CD8-positive, alpha-beta memory T cell (primary cell): ENCODE measurements around the gene MAGI2. TPM values are rescaled to one million over a fixed set of nuclear protein-coding genes. Genes with fewer than 3 reads are reported as not detected.
"Not testable (repeated sequence)": the region's sequence is repeated elsewhere in the genome, so short reads cannot be mapped to it uniquely, and the experiment has no call there.

Source experiments
- CTCF ChIA-PET: fragments of 350-600 bp; sonication (Branson Sonifier 250); formaldehyde crosslinking; loops from one replicate; lab custom pipeline; 2021; ENCODE audit warnings: antibody characterized with exemption; lab: Charles Lee
- POLR2A ChIA-PET: fragments of 350-600 bp; sonication (Branson Sonifier 250); formaldehyde crosslinking; loops from one replicate; lab custom pipeline; 2021; ENCODE audit warnings: antibody characterized with exemption; lab: Charles Lee
- DNase-seq, 5 donors: peaks; one replicate each; pipeline versions ENCODE4 v3.0.0 to v3.0.0-alpha.2; 2020 to 2022; ENCODE audit warnings: mixed read lengths in 1 of 5
- H3K27ac ChIP-seq: one replicate; pipeline ENCODE4 v1.7.0; 2013; ENCODE audit warnings: low read depth, mild to moderate bottlenecking, low read length, moderate library complexity
- H3K27me3 ChIP-seq: 2 replicates; pipeline ENCODE4 v1.7.0; 2013; ENCODE audit warnings: low read length, mild to moderate bottlenecking; ENCODE audit not compliant: insufficient read depth, poor library complexity, severe bottlenecking
- H3K36me3 ChIP-seq: 2 replicates; pipeline ENCODE4 v1.7.0; 2013; ENCODE audit warnings: mild to moderate bottlenecking, low read length, moderate library complexity; ENCODE audit not compliant: insufficient read depth
- H3K4me1 ChIP-seq: 2 replicates; pipeline ENCODE4 v1.7.0; 2013; ENCODE audit warnings: mild to moderate bottlenecking, low read length, moderate library complexity; ENCODE audit not compliant: insufficient read depth
- H3K4me3 ChIP-seq: 2 replicates; pipeline ENCODE4 v1.7.0; 2013; ENCODE audit warnings: mild to moderate bottlenecking, low read length
- H3K9me3 ChIP-seq: 2 replicates; pipeline ENCODE4 v1.7.0; 2013; ENCODE audit warnings: mild to moderate bottlenecking, low read length
- H3K27ac Mint-ChIP-seq, 8 donors: one replicate each; pipeline ENCODE4 v1.8.0; 2020 to 2021; ENCODE audit warnings: mixed read lengths in 8 of 8, mild to moderate bottlenecking in 6 of 8, inconsistent platforms in 3 of 8, moderate library complexity in 3 of 8
- H3K27me3 Mint-ChIP-seq, 2 donors: one replicate each; pipeline ENCODE4 v1.8.0; 2020 to 2021; ENCODE audit warnings: mixed read lengths in 2 of 2, mild to moderate bottlenecking in 1 of 2, moderate library complexity in 1 of 2
- H3K36me3 Mint-ChIP-seq, 3 donors: one replicate each; pipeline ENCODE4 v1.8.0; 2020 to 2021; ENCODE audit warnings: mixed read lengths in 3 of 3, inconsistent platforms in 1 of 3, mild to moderate bottlenecking in 1 of 3
- H3K4me1 Mint-ChIP-seq, 3 donors: one replicate each; pipeline ENCODE4 v1.8.0; 2020 to 2021; ENCODE audit warnings: mixed read lengths in 3 of 3, inconsistent platforms in 1 of 3, mild to moderate bottlenecking in 1 of 3
- H3K4me3 Mint-ChIP-seq, 7 donors: one replicate each; pipeline ENCODE4 v1.8.0; 2020 to 2021; ENCODE audit warnings: mixed read lengths in 7 of 7, mild to moderate bottlenecking in 6 of 7, moderate library complexity in 4 of 7, inconsistent platforms in 2 of 7
- H3K9me3 Mint-ChIP-seq, 5 donors: one replicate each; pipeline ENCODE4 v1.8.0; 2020 to 2022; ENCODE audit warnings: mixed read lengths in 5 of 5, mild to moderate bottlenecking in 3 of 5, moderate library complexity in 2 of 5, inconsistent platforms in 1 of 5
- polyA plus RNA-seq: library from polyadenylated mRNA; unstranded; fragments of 300-500 nt; fragmentation: Illumina TruSeq; gene quantifications from one replicate; pipeline ENCODE4 v1.2.3, GENCODE V29; 2021
- total RNA-seq, 2 experiments: library from RNA; stranded (reverse); gene quantifications; one replicate each; pipeline ENCODE4 v1.2.3, GENCODE V29; 2021

The MAGI2 gene
- total and polyA plus RNA-seq, 3 experiments from 2014 or later, result 0.26 to 0.33 TPM; not detected in 1

- H3K4me1 Mint-ChIP-seq, H3K27me3 ChIP-seq, H3K4me3 Mint-ChIP-seq, H3K9me3 Mint-ChIP-seq, H3K27me3 Mint-ChIP-seq, H3K4me1 ChIP-seq, H3K27ac ChIP-seq, H3K36me3 ChIP-seq, POLR2A ChIA-PET, H3K9me3 ChIP-seq, H3K36me3 Mint-ChIP-seq, H3K27ac Mint-ChIP-seq, H3K4me3 ChIP-seq, DNase-seq, CTCF ChIA-PET: not testable (repeated sequence)
Observed at GRCh38 chr7:77999168-77999567, 1454.3 kb downstream of the MAGI2 start.

GRCh38 chr7:77995717-77996116 lies 1457.8 kb downstream of the MAGI2 start:
- Mint-ChIP-seq H3K27ac (no peak overlapping the region), H3K9me3 (peaks cover 0 to 1% (median 0%) of the 10 kb centered on the region in 5 donors), H3K4me3 (no peak overlapping the region), H3K36me3 (peaks cover 0 to 9% (median 2%) of the 10 kb centered on the region in 3 donors), H3K27me3 (peaks cover 7 to 8% of the 10 kb centered on the region in 2 donors), H3K4me1 (no peaks in the 10 kb centered on the region)
- Histone ChIP-seq H3K4me1 (no peaks in the 10 kb centered on the region), H3K9me3 (no peaks in the 10 kb centered on the region), H3K4me3 (no peak overlapping the region), H3K36me3 (no peaks in the 10 kb centered on the region), H3K27me3 (no peaks in the 10 kb centered on the region), H3K27ac (no peak overlapping the region)
- POLR2A ChIA-PET, result no interaction called here
- no peak for DNase-seq
- CTCF ChIA-PET, result no interaction called here

GRCh38 chr7:77993838-77994237 lies 1459.6 kb downstream of the MAGI2 start:
- CTCF ChIA-PET, result interaction anchor here (1.2 kb wide), 1 partner anchor 10 kb away, joined by 3 read pairs; no protein-coding TSS in a partner anchor
- H3K9me3 ChIP-seq, result no peaks in the 10 kb centered on the region
- no peak overlapping the region for H3K4me3 Mint-ChIP-seq
- POLR2A ChIA-PET, result no interaction called here
- no peak for DNase-seq
- no peak overlapping the region for H3K27ac Mint-ChIP-seq
- H3K27me3 Mint-ChIP-seq, result peaks cover 7 to 8% of the 10 kb centered on the region in 2 donors
- no peaks in the 10 kb centered on the region for H3K36me3 ChIP-seq
- no peak overlapping the region for H3K4me3 ChIP-seq
- peaks cover 0 to 3% (median 2%) of the 10 kb centered on the region in 3 donors for H3K36me3 Mint-ChIP-seq
- no peaks in the 10 kb centered on the region for H3K27me3 ChIP-seq
- no peak overlapping the region for H3K27ac ChIP-seq
- no peaks in the 10 kb centered on the region for H3K4me1 Mint-ChIP-seq
- H3K4me1 ChIP-seq, result no peaks in the 10 kb centered on the region
- peaks cover 0 to 1% (median 0%) of the 10 kb centered on the region in 5 donors for H3K9me3 Mint-ChIP-seq

GRCh38 chr7:77991656-77992055 lies 1461.8 kb downstream of the MAGI2 start:
- Mint-ChIP-seq H3K4me3 (no peak overlapping the region), H3K27me3 (peaks cover 5 to 11% of the 10 kb centered on the region in 2 donors)
- CTCF ChIA-PET, result no interaction called here

GRCh38 chr7:77989981-77990566 lies 1463.4 kb downstream of the MAGI2 start:
- Histone ChIP-seq H3K36me3 (no peaks in the 10 kb centered on the region), H3K4me1 (no peaks in the 10 kb centered on the region), H3K27ac (no peak overlapping the region), H3K9me3 (no peaks in the 10 kb centered on the region), H3K4me3 (no peak overlapping the region), H3K27me3 (no peaks in the 10 kb centered on the region)
- Mint-ChIP-seq H3K27me3 (peaks cover 5 to 14% of the 10 kb centered on the region in 2 donors), H3K27ac (no peak overlapping the region), H3K36me3 (peaks cover 0 to 2% (median 0%) of the 10 kb centered on the region in 3 donors), H3K9me3 (no peaks in the 10 kb centered on the region), H3K4me1 (no peaks in the 10 kb centered on the region), H3K4me3 (no peak overlapping the region)
- ChIA-PET CTCF (interaction anchor here (0.6 to 1.7 kb wide), 2 partner anchors 28 to 59 kb away, joined by 3 to 5 read pairs; no protein-coding TSS in a partner anchor), POLR2A (no interaction called here)
- no peak for DNase-seq

More at GRCh38 chr7:77991656-77992055, 1461.8 kb downstream of the MAGI2 start:
- Mint-ChIP-seq H3K36me3 (peaks cover 0 to 2% (median 0%) of the 10 kb centered on the region in 3 donors), H3K4me1 (no peaks in the 10 kb centered on the region), H3K9me3 (no peaks in the 10 kb centered on the region), H3K27ac (no peak overlapping the region)
- Histone ChIP-seq H3K4me3 (no peak overlapping the region), H3K9me3 (no peaks in the 10 kb centered on the region), H3K36me3 (no peaks in the 10 kb centered on the region), H3K27me3 (no peaks in the 10 kb centered on the region), H3K4me1 (no peaks in the 10 kb centered on the region), H3K27ac (no peak overlapping the region)
- POLR2A ChIA-PET, result no interaction called here
- no peak for DNase-seq

- Mint-ChIP-seq H3K4me1 (peaks cover 0 to 3% (median 0%) of the 10 kb centered on the region in 3 donors), H3K4me3 (no peak overlapping the region), H3K36me3 (peaks cover 0 to under 1% (median 0%) of the 10 kb centered on the region in 3 donors), H3K27me3 (peaks cover under 1 to 22% of the 10 kb centered on the region in 2 donors), H3K27ac (no peak overlapping the region), H3K9me3 (no peaks in the 10 kb centered on the region)
- Histone ChIP-seq H3K36me3 (no peaks in the 10 kb centered on the region), H3K27ac (no peak overlapping the region), H3K4me3 (no peak overlapping the region), H3K9me3 (no peaks in the 10 kb centered on the region), H3K27me3 (no peaks in the 10 kb centered on the region), H3K4me1 (no peaks in the 10 kb centered on the region)
- no peak for DNase-seq
- POLR2A ChIA-PET, result no interaction called here
- CTCF ChIA-PET, result no interaction called here
Observed at GRCh38 chr7:77985974-77986339, 1467.5 kb downstream of the MAGI2 start.

GRCh38 chr7:77985232-77985973 lies 1468.1 kb downstream of the MAGI2 start:
- POLR2A ChIA-PET, result no interaction called here
- CTCF ChIA-PET, result no interaction called here
- no peaks in the 10 kb centered on the region for H3K27me3 ChIP-seq
- Mint-ChIP-seq H3K36me3 (no peaks in the 10 kb centered on the region), H3K4me1 (peaks cover 0 to 3% (median 0%) of the 10 kb centered on the region in 3 donors), H3K27me3 (peaks cover 0 to 22% of the 10 kb centered on the region in 2 donors), H3K9me3 (no peaks in the 10 kb centered on the region), H3K27ac (no peak overlapping the region), H3K4me3 (no peak overlapping the region)
- H3K4me1 ChIP-seq, result no peaks in the 10 kb centered on the region
- no peak overlapping the region for H3K27ac ChIP-seq
- H3K9me3 ChIP-seq, result no peaks in the 10 kb centered on the region
- DNase-seq, result no peak
- H3K36me3 ChIP-seq, result no peaks in the 10 kb centered on the region
- H3K4me3 ChIP-seq, result no peak overlapping the region

GRCh38 chr7:77983973-77984372 lies 1469.5 kb downstream of the MAGI2 start:
- Mint-ChIP-seq H3K4me1 (peaks cover 0 to 3% (median 0%) of the 10 kb centered on the region in 3 donors), H3K4me3 (no peak overlapping the region), H3K36me3 (no peaks in the 10 kb centered on the region), H3K27me3 (peaks cover 0 to 22% of the 10 kb centered on the region in 2 donors), H3K27ac (no peak overlapping the region), H3K9me3 (no peaks in the 10 kb centered on the region)
- H3K27ac ChIP-seq, result no peak overlapping the region
- no peak overlapping the region for H3K4me3 ChIP-seq
- no peaks in the 10 kb centered on the region for H3K27me3 ChIP-seq
- no peak for DNase-seq
- CTCF ChIA-PET, result no interaction called here
- H3K9me3 ChIP-seq, result no peaks in the 10 kb centered on the region
- POLR2A ChIA-PET, result no interaction called here
- no peaks in the 10 kb centered on the region for H3K4me1 ChIP-seq
- H3K36me3 ChIP-seq, result no peaks in the 10 kb centered on the region
